GM18909 (cell line): Measurements from ENCODE around the gene PREB.

Experiments used
- ATAC-seq: cut with Tn5 transposase; IDR thresholded peaks from one replicate; pipeline ENCODE4 v1.9.1; 2021; ENCODE audit warnings: mild to moderate bottlenecking; ENCODE audit not compliant: unreplicated experiment, poor library complexity

Gene PREB

GRCh38 chr2:27096748-27097297, 37.6 kb downstream of the PREB start:
- no peak for ATAC-seq

DNA sequence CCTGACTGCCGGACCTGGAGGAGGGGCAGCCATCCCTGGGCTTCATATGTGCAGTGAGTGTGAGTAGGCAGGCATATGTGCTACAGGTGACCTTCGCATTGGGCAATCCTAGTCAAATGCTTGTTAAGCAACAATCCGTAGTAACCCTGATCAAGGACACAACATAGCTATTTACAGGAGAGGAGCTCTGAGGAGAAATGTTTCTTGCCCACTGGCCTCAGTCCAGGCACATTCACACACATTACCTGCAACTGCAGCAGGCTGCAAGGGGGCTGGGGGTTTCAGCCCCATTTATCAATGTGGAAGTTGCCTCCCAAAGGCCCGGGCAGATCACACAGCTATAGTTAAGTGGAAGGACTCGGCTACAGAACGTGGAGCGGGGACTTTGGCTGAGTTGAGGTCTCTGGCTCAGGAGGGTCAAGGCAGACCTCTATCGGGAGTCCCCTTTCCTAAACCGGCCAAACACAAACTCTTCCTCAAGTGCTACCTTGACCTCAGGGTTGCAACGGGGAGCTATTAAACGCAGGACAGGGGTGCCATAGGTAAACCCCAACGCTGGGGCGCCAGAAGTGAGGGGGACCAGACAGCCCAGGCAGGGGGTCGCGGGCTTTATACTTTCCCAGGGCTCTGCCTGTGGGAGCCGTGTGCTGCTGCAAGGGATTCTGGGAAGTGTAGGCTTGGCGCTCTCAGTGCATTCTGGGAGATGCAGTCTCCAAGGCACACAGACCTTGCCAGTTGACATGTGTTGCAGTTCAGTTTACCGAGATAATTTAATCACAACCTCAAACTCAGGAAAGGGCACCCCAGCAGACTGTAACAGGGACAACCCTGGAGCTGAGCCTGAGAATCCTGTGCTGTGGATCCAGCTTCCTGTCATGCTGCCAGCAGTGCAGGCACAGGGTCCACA, 38.4 kb downstream of the PREB start:
- peak; percentile 53 for ATAC-seq

DNA sequence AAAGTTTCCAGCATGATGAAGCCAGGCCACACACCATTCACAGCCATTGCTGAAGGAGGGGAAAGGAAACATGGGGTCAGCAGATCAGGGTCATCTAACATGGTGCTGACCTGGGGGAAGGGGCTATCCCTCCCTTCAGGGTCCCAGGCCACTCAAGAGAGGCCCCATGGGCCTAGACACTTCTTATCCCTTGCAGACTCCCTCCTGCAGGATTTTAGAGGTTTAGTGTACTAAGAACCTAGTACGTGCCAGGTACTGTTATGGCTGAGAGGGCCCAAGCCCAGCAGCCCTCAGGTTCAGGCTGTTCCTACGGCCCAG, 39.0 kb downstream of the PREB start:
- ATAC-seq, result no peak

GRCh38 chr2:27094353-27094984, 40.0 kb downstream of the PREB start:
- ATAC-seq, result no peak

GRCh38 chr2:27093430-27094352, 40.7 kb downstream of the PREB start:
- no peak for ATAC-seq

GRCh38 chr2:27092696-27093429, 41.6 kb downstream of the PREB start:
- no peak for ATAC-seq

GRCh38 chr2:27091746-27092695, 42.4 kb downstream of the PREB start:
- no peak for ATAC-seq

DNA sequence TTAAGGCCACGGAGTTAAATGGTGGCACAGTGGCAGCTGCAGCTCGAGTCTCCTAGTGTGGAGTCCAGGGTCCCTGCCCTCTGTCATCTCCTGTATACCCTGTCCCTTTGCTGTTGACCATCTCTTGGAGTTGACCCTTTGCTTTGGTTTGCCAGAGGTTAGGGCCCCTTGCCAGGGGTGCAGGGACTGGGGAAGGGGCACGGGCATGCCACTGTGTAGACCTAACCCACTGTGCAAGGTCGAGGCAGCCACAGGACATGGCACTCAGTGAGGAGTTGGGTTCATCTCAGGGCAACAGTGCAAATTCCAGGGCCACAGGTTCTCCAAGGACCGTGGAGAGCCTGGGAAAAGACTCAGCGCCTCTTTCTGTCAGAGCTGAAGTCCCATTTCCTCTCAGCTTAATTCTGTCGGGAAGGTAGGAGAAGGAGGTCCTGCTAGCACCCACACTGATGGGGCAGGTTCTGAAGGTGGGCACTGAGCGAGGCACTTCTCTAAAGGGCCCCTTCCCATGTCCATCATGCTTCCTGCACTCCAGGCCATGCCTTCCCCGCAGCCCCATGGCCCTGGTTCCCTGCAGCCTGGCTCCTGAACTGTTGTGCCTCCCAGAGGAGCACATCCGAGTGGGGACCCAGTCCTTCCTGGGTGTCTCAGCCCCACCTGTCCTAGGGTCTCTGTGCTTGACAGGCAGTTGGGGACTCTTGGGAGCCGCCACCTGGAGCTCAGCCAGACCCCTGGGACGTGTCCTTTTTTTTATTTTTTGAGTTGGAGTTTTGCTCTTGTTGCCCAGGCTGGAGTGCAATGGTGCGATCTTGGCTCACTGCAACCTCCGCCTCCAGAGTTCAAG, 45.1 kb downstream of the PREB start:
- no peak for ATAC-seq

- ATAC-seq, result no peak
Measured at GRCh38 chr2:27088634-27089033, 45.8 kb downstream of the PREB start.

DNA sequence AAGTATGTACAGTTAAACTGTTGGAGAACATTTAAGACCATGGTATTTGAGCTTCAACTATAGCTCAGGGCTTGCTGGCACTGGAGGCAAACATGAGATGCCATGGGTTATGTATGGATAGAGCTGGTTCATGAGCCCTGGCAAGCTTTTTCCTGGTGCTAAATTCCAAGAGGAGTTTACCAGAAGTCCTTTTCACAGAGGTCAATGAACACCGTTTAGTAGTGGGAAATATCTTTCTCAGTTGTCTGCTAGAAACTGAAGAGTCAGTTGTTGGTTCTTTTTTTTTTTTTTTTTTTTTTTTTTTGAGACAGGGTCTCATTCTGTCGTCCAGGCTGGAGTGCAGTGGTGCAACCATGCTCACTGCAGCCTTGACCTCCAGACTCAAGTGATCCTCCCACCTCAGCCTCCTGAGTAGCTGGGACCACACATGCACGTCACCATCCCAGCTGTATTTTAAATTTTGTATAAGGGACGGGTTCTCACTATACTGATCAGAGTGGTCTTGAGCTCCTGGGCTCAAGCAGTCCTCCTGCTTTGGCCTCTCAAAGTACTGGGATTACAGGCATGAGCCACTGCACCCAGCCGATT, 46.5 kb downstream of the PREB start:
- ATAC-seq, result no peak

GRCh38 chr2:27086724-27087593, 47.5 kb downstream of the PREB start, which contains the start of gene KHK:
Gene KHK, plus strand, starts transcription at chr2:27086772. Its CDS starts 488 bp downstream, at chr2:27087260.
- peak; percentile 7 for ATAC-seq

GRCh38 chr2:27086090-27086723, 48.2 kb downstream of the PREB start:
- peak; percentile 78 for ATAC-seq

DNA sequence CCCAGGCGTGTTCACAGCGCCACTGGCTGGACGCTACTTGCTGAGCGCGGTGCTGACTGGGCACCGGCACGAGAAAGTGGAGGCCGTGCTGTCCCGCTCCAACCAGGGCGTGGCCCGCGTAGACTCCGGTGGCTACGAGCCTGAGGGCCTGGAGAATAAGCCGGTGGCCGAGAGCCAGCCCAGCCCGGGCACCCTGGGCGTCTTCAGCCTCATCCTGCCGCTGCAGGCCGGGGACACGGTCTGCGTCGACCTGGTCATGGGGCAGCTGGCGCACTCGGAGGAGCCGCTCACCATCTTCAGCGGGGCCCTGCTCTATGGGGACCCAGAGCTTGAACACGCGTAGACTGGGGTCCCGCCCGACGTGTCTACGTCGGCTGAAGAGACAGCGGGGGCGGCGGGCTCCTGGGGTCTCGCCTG, 48.8 kb downstream of the PREB start:
- peak; percentile 16 for ATAC-seq

DNA sequence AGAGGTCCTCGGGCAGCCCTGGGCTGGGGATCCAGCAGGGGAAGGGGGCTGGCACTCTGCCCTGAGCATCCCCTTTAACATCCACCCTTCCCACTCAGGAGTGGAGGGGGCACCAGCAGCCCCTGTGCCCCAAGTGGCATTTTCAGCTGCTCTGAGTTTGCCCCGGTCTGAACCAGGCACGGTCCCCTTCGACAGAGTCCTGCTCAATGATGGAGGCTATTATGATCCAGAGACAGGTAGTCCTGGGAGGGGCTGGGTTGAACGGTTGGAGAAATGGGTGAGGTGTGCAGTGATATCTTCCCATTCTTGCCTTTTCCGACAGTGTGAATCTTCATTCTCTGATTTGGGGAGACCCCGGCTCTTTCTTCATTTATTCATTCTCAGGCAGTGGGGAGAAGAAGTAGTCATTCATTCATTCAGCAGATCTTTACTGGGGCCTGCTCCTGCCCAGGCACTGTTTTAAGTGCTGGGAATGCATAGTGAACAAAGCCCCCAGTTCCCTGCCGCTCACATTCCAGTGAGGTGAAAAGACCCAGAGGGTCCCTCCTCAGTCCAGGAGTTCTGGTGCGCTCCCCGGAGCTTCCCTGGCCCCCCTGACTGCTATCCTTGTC, 49.3 kb downstream of the PREB start:
- ATAC-seq, result no peak

GRCh38 chr2:27084297-27085061, 50.0 kb downstream of the PREB start:
- ATAC-seq, result no peak
